NCI-H187 treated with DMSO at 0.1 percent for 48 hours (cell line): ENCODE results near the gene CHP1.
A peak's percentile ranks its signal among the peaks of the same experiment; 100 is the strongest.
"Not testable (repeated sequence)": the region's sequence is repeated elsewhere in the genome, so short reads cannot be mapped to it uniquely, and the experiment has no call there.

ENCODE experiments used
- DNase-seq: peaks from one replicate; lab custom pipeline; 2025; lab: John Stamatoyannopoulos, UW

Gene CHP1

DNA sequence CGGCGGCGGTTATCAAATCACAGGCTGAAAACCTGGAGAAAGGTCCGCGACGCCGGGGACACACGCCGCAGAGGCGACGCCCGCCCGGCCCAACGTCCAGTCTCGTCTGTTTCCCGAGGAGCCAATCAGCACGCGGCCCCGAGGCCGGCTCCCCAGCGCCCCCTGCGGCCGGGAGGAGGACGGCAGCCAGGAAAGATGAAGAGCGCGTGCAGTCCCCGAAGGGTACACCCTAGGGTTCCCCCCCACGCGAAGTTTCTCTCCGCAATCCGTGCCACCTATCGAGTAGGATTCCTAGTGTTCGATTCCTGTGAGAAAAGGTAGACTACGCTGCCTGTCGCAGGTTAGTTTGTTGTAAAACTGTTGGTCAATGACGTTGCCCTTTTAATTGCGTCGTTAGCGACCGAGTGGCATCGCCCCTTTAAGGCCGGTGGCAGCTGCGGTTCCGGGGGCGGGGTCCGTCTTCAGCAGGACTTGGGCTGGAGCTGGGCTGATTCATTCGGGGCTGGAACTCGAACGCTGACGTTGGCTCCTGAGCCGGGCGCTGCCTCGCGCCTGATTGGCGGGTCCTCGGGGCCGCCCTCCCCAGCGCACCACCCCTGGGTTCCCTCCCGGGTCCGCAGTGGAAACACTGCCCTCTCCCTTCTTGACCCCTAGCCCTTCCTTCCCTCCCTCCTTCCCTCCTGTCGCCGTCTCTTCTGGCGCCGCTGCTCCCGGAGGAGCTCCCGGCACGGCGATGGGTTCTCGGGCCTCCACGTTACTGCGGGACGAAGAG lies at the start of gene CHP1, which contains the start of gene EXD1:
TSS of gene CHP1 (plus strand) at position 619 of the 772 bp plus-strand sequence. CDS start at position 734, 115 bp downstream.
TSS of gene EXD1 (minus strand) at position 108 of the 772 bp plus-strand sequence. CDS start 4,182 bp downstream, outside the sequence.
- peak; percentile 15 for DNase-seq

DNA sequence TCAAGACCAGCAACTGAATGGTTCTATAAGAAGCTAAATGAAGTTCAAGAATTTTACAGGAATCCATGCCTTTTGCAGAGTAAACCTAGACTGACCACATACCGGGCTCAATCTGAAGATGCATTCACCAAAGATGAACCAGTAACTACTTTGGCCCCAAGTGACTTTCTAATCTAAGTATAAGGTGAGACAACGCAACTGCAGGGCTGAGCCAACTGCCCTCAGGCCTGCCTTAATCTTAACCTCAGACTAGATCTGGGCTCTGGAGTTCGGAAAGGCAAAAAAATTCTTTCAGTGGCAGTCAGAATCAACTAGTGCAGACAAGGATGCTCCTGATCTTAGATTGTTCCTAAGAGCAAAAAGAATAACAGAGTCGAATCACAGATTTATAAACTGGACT lies 48.8 kb upstream of the CHP1 start:
- DNase-seq, result no peak

DNA sequence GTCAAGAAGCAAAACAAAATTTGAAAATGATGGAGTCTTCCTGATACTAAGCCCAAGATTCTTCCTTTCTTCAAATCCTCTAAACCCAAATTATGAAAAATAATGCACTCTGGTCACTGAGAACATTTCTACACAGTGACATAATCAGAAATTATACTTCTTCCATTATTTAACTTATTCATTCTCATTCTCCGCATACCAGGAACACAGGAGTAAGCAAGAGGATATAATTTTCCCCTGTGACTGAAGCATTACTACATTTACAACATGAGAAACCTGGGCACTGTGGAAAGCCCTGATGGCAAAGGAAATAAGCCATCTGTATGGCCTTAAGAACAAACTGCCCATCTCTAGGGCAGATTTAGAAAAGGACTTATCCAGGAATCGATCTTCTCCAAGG lies 47.5 kb upstream of the CHP1 start:
- DNase-seq, result no peak

DNA sequence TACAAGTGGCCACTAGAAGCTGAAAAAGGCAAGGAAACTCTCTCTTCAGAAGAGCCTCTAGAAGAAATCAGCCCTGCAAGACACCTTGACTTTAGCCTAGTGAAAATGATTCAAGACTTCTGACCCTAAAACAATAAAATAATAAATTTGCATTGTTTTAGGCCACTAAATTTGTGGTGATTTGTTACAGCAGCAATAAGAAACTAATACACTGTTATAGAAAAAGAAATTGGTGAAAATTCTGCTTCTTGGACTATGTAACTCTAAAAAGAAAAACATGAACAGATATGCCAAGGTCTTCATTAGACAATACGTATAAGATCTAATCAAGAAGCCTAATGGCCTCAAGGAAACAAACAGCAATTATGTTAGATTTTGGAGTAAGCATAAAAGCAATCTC lies 36.6 kb upstream of the CHP1 start:
- DNase-seq, result no peak

DNA sequence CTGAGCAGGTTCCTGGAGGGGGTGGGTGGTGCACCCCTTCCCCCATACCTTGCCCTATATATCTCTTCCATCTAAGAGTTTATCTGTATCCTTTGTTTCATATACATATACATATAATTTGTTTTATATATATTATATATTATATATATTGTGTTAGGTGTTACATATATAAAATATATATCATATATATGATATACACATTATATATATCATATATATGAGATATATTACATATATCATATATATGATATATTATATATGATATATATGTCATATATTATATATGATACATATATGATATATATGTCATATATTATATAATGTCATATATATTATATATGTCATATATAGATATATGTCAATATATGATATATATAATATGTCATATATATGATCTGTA lies 31.6 kb upstream of the CHP1 start:
- no peak for DNase-seq

DNA sequence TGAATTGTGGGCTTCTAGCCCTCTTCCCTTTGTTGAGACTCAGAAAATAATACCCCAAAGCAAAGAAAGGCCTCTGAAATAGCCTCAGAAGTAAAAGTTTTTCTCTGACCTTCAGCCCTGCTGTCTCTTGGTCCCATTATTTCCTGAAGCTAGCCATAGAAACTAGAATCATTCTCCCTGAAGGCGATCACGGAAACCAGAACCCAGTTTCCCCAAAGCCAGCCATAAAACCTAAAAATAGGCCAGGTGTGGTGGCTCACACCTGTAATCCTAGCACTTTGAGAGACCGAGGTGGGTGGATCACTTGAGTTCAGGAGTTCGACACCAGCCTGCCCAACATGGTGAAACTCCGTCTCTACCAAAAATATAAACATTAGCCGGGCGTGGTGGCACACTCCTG lies 27.7 kb upstream of the CHP1 start:
- DNase-seq, result no peak

DNA sequence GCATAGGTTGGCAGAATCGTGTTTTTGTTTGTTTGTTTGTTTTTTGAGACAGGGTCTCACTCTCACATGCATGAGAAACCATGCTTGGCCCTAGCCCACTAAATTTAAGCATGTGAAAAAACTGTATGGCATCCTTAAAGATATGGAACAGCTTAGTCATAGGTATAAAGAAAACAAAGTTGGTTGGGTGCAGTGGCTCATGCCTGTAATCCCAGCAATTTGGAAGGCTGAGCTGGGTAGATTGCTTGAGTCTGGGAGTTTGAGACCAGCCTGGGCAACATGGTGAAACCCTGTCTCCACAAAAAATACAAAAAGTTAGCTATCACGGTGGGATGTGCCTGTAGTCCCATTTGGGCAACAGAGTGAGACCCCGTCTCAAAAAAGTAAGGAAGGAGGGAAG lies 25.8 kb upstream of the CHP1 start:
- no peak for DNase-seq

DNA sequence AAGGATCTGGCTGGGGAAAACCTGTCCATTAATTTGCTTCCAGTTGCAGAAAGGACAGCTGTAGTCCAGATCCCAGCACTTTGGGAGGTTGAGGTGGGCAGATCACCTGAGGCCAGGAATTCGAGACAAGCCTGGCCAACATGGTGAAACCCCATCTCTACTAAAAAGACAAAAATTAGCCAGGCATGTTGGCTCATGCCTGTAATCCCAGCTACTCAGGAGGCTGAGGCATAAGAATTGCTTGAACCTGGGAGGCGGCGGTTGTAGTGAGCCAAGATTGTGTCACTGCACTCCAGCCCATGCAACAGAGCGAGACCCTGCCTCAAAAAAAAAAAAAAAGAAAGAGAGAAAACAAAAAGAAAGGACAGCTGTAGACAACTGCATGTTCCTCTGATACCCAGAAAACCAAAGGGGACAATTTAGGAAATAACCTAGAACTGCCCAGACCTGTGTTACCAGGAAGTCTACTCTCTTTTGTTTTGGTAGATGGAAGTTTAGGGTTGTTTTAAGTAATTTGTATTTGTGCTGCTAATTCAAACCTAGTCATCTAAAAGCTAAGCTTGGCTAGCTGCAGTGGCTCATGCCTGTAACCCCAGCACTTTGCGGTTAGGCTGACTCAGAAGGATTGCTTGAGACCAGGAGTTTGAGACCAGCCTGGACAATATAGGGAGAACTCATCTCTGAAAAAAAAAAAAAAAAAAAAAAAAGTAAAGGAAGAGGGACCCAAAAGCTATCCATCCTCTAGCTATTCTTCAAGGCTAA lies 23.2 kb upstream of the CHP1 start:
- DNase-seq, result no peak

DNA sequence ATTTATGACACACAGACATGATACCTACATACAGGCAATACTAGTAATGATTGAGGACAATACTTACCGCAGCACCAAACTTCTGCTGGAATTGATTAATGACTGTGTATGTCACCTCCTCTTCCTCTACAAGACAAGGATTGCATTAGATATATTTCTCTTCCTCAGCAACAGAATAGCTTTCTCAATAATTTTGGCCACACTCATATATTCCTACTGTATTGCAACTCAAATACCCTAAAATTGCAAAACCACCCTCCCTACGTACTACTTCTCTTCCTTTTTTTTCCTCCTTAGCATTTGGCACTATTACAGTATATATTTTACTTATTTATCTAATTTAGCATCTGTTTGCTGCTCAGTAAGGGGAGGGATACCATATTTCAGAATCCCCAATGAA lies 15.4 kb upstream of the CHP1 start:
- DNase-seq, result no peak

DNA sequence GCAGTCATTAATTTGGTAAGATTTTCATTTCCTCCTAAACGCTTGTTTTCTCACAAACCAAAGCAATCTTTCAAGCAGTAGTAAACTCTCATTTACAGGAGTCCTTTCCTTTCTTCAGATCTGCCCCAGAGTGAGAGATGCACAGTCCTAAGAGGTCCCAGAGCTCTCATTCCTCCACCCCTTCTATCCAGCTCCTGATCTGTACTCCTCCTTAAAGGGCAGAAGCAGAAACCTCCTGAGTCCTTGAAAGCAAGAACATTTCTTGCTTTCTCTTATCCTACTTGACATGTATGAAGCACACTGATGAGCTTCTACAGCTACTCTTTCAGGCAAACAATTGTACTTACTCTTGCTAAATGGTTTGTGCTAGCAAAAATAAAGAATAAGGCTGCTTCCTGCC lies 12.2 kb upstream of the CHP1 start:
- DNase-seq, result no peak

DNA sequence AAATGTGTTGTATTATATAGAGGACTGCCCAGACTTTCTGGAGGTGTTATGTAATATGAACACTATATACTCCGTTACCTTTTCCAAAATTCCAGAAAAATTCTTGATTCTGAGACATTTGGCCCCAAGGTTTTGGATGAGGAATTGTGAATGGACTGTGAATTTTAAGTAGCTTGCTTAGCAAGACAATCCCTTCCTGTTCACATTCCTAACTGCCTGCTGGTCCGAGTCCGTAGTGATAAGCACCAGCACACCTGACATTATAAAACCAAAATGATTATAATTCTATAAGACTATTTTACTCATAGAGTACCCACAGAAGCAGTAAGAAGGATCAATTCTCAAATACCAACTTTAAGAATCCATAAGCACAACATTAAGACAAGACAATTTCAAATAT lies 11.7 kb upstream of the CHP1 start:
- DNase-seq, result no peak

DNA sequence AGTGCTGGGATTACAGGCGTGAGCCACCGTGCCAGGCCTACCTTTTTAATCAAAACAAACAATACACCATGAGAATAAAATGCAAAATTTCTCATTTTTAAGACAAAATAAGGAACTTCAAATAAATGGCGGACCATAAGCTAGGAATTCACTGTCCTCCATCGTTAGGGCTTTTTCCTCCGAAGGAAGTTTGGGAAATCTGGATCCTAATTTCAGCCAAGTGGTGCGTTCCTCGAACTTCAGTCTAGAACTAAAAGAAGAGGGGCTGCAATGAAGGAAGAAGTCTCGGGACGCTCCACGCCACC lies 771 bp upstream of the CHP1 start:
- no peak for DNase-seq

DNA sequence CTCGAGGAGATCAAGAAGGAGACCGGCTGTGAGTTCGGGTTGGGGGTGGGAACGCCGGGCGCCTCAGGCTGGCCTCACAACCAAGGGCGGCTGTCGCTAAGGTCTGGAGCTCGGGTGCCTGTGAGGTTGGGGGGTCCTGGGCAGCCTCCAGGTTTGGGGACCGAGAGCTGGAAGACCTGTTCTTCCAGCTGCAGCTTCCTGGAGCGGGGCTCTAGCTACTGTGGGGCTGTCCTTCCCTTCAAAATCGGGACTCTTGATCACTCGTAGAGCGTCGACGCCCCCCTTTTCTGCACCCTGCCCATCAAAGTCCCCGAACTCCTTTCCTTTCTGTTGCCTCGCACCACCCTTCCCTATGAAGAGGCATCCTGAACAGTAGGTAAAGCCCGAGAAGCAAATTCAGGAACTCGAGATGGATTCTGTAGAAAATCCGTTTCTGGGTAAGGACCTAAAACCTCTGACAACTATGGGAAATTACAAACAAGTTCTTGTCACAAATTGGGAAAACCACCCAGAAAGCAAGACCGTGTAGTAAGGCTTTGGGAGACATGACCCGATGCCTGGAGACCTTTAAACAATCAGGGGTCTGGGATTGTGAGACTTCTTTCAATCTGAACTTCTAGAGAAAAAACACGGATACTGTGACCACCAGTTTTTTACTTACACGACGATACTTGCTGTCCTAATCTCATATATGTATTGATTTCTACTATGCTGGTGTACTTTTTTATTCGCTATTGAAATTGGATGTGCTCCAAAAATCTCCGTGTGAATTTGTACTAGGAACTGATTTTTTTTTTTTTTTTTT lies 556 bp downstream of the CHP1 start:
- DNase-seq, result no peak

DNA sequence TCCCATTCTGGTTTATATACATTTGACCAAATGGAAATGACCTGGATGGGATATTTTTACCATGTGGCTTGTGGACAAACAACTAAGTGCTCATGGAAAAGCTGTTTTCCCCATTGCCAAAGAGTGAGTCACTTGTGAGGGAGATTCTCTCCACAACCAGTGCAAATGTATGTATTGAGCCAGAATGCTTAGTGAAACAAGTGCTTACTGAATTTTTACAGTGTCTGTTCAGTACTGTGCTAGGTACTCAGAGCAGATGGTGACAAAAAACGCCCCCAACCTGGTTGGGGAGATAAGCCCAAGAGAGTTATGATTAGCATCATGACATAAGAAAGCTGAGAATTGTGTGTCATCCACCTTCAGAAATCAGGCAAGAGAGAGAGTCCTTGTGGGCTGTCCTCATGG lies 2.3 kb downstream of the CHP1 start:
- DNase-seq, result no peak

DNA sequence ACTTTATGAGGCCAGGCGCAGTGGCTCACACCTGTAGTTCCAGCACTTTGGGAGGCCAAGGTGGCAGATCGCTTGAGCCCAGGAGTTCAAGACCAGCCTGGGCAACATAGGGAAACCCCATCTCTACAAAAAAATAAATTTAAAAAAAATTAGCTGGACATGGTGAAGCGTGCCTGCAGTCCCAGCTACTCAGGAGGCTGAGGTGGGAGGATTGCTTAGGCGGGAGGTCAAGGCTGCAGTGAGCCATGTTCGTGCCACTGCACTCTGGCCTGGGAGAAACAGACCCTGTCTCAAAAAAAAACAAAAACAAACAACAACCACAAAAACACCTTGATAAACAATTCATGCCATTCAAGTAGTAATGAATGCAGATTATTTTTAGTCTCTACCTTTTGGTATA lies 4.2 kb downstream of the CHP1 start:
- DNase-seq, result not testable (repeated sequence)

DNA sequence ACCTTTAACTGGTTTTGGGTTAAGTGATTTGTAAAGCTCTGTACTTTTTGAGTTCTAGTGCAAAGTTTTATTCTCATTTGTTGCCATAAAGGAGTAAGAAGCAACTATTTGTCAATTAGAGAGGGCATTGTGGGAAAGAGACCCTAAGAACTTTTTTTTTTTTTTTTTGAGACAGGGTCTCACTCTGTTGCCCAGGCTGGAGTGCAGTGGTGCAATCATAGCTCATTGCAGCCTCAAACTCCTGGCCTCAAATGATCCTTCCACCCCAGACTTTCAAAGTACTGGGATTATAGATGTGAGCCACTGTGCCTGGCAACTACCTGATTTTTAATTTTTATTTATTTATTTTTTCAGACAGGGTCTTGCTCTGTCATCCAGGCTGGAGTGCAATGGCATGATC lies 4.9 kb downstream of the CHP1 start:
- no peak for DNase-seq

DNA sequence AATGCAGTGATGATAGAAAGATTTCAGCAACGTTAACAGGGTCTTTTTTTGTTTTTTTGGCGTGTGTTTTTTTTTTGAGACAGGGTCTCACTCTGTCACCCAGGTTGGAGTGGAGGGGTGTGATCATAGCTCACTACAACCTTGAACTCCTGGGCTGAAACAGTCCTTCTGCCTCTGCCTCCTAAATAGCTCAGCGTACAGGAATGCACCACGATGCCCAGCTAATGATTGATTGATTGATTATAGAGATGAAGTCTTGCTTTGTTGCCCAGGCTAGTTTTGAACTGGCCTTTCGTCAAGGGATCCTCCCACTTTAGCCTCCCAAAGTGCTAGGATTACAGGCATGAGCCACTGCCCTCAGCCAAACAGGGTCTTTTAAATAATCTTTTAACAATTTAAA lies 7.0 kb downstream of the CHP1 start:
- DNase-seq, result no peak

DNA sequence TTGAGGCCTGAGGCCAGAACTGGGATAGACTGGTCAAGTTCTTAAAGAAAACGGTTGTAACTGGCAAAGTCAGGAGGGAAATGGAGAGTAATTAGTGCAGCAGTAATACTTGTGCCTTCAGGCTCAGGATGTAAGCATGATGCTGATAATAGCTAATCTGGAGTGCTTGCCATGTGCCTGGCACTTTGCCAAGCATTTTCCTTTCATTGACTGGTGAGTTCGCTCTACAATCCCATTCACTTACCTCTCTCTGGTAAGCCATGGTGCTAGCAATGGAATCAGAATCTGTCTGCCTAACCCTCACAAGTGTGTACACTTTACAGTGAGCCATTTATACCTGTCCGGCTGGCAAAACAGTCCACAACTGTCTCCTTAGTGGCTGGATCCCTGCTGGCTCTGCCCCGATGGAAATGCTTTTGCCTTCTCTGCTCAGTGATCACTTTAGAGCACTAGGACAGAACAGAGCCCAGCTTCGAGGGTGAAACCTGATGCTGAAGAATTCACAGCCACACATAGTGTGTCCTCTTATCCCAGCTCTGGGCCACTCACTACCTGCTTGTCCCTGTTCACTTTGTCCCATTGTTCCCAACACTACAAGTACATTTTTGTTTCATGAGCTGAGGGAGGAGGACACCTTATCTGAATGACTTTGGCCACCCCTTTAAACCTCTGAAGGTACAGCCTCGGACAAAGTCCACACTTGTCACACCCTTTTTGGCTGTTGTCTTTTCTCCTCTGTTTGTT lies 10.3 kb downstream of the CHP1 start:
- no peak for DNase-seq

DNA sequence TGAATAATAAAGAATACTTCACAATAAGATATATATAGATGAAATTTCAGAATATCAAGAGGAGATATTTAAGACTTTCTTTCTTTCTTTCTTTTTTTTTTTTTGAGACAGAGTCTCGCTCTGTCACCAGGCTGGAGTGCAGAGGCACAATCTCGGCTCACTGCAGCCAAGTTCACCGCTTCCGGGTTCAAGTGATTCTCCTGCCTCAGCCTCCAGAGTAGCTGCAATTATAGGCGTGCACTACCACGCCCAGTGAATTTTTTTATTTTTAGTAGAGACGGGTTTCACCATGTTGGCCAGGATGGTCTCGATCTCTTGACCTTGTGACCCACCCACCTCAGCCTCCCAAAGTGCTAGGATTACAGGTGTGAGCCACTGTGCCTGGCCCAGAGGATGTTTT lies 19.7 kb downstream of the CHP1 start:
- not testable (repeated sequence) for DNase-seq

DNA sequence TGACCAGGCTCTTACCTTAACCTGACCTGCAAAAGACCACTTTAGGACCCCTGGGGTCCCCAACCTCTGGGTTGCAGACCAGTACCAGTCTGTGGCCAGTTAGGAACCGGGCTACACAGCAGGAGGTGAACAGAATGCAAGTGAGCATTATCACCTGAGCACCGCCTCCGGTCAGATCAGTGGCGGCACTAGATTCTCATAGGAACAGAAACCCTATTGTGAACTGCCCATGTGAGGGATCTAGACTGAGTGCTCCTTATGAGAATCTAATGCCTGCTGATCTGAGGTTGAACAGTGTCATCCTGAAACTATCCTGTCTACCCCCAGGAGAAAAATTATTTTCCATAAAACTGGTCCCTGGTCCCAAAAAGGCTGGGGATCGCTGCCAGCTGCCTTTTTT lies 20.3 kb downstream of the CHP1 start:
- no peak for DNase-seq

DNA sequence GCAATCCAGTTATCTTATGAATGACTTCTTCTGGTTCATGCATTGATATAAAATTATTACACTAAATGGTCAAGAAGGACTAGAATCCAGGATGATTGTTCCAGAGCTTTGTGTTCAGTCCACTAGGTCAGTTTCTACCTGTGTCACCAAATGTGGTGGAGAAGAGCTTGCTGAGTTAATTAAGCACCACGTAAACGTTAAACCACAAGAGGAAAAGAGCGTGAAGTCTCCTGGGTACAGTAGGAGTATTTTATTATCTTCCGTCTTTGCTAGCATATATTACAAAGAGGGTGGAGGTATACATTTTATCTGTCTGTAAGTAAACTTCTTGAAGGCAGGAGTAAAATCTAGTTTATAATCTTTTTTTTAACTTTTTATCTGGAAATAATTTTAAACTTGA lies 23.5 kb downstream of the CHP1 start:
- no peak for DNase-seq

DNA sequence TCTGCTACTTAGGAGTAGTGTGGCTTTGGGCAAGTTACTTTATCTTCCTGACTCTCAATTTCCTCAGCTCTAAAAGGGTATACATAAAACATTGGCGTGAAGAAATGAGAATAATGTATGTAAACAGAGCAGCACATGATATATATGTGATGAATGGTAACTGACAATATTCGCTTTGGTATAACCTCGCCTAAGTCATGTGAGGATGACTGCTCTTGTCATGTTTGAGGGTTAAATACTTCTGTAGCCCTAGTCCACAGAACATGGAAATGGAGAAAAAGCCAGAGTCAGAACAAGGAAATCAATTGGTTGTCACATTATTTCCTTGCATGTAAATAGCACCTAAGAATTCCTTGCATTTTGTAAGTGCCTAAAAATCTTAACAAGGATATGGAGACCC lies 25.0 kb downstream of the CHP1 start:
- no peak for DNase-seq
